Renal cortical epithelial cell (primary cell): ENCODE results near the gene GASK1A. TPM values are rescaled to one million over a fixed set of nuclear protein-coding genes. Genes with fewer than 3 reads are reported as not detected.

Experiments
- DNase-seq: peaks from one replicate; pipeline ENCODE4 v3.0.0-alpha.2; 2011; ENCODE audit warnings: low read depth
- total RNA-seq: library from RNA; depleted of rRNA; stranded (reverse); fragments of >200 nt; gene quantifications from 2 replicates; pipeline ENCODE4 v1.2.3, GENCODE V29; 2014

Gene GASK1A
- total RNA-seq, 1 donor from 2014 or later: 0.25 TPM

GRCh38 chr3:42982645-42983412 lies 3.7 kb downstream of the GASK1A start:
- no peak for DNase-seq

GRCh38 chr3:42983927-42984326 lies 4.8 kb downstream of the GASK1A start:
- no peak for DNase-seq

- DNase-seq: no peak
Observed at GRCh38 chr3:42984701-42985100, 5.6 kb downstream of the GASK1A start.

GRCh38 chr3:42988097-42988496 lies 9.0 kb downstream of the GASK1A start:
- DNase-seq: no peak

- no peak for DNase-seq
Observed at GRCh38 chr3:42988566-42988965, 9.5 kb downstream of the GASK1A start.

- DNase-seq: no peak
Observed at GRCh38 chr3:42991341-42992315, 12.5 kb downstream of the GASK1A start.

- DNase-seq: no peak
Observed at GRCh38 chr3:42994595-42994994, 15.5 kb downstream of the GASK1A start.

GRCh38 chr3:42996021-42996420 lies 16.9 kb downstream of the GASK1A start:
- DNase-seq: no peak

GRCh38 chr3:42996633-42997075 lies 17.5 kb downstream of the GASK1A start:
- no peak for DNase-seq

GRCh38 chr3:42999212-42999611 lies 20.1 kb downstream of the GASK1A start:
- DNase-seq: no peak

- DNase-seq: no peak
Observed at GRCh38 chr3:42999632-43000031, 20.5 kb downstream of the GASK1A start.

- DNase-seq: no peak
Observed at GRCh38 chr3:43000387-43000786, 21.3 kb downstream of the GASK1A start.

GRCh38 chr3:43001094-43001553 lies 22.0 kb downstream of the GASK1A start:
- DNase-seq: peak; percentile 64

GRCh38 chr3:43001556-43002121 lies 22.5 kb downstream of the GASK1A start:
- DNase-seq: no peak

- peak; percentile 16 for DNase-seq
Observed at GRCh38 chr3:43004282-43004681, 25.2 kb downstream of the GASK1A start.

GRCh38 chr3:43005253-43005652 lies 26.1 kb downstream of the GASK1A start:
- DNase-seq: no peak

- DNase-seq: no peak
Observed at GRCh38 chr3:43005981-43006380, 26.9 kb downstream of the GASK1A start.

- DNase-seq: no peak
Observed at GRCh38 chr3:43006825-43007224, 27.7 kb downstream of the GASK1A start.

GRCh38 chr3:43009547-43009946 lies 30.4 kb downstream of the GASK1A start:
- DNase-seq: no peak

- DNase-seq: no peak
Observed at GRCh38 chr3:43010638-43011037, 31.5 kb downstream of the GASK1A start.

GRCh38 chr3:43011638-43012037 lies 32.5 kb downstream of the GASK1A start:
- DNase-seq: no peak

- DNase-seq: no peak
Observed at GRCh38 chr3:43012174-43012573, 33.1 kb downstream of the GASK1A start.
